HCT116 (cell line): Measurements from ENCODE around the gene FAM110D.

Source experiments
- POLR2A ChIP-seq: IDR thresholded peaks from 2 replicates; pipeline ENCODE4 v1.7.0; 2011; ENCODE audit warnings: borderline replicate concordance; ENCODE audit not compliant: insufficient read depth, insufficient read length; ENCODE audit errors: extremely low read depth
- ZNF274 ChIP-seq: fragments of 200-500 bp; sonication (Bioruptor generic); IDR thresholded peaks from 2 replicates; pipeline ENCODE4 v1.6.1; 2014; ENCODE audit warnings: mild to moderate bottlenecking, low read depth, low read length, inconsistent platforms
- TF ChIP-seq, protein P1 (sequence below), 3 experiments: fragments of 200-600 bp in 1 of 3; sonication (generic) in 1 of 3; IDR thresholded peaks in 2 of 3; conservative IDR thresholded peaks in 1 of 3; 2 replicates each; pipeline ENCODE4 v1.5.1; 2012 to 2017; ENCODE audit warnings: low read depth in 2 of 3, low read length in 2 of 3, antibody characterized with exemption in 1 of 3, borderline replicate concordance in 1 of 3, control low read depth in 1 of 3, mild to moderate bottlenecking in 1 of 3, mixed read lengths in 1 of 3, mixed run types in 1 of 3, moderate library complexity in 1 of 3; ENCODE audit not compliant: insufficient read depth in 1 of 3
- TF ChIP-seq, protein P2 (sequence below): IDR thresholded peaks from 2 replicates; pipeline ENCODE4 v1.6.1; 2012; ENCODE audit warnings: low read depth

DNA sequence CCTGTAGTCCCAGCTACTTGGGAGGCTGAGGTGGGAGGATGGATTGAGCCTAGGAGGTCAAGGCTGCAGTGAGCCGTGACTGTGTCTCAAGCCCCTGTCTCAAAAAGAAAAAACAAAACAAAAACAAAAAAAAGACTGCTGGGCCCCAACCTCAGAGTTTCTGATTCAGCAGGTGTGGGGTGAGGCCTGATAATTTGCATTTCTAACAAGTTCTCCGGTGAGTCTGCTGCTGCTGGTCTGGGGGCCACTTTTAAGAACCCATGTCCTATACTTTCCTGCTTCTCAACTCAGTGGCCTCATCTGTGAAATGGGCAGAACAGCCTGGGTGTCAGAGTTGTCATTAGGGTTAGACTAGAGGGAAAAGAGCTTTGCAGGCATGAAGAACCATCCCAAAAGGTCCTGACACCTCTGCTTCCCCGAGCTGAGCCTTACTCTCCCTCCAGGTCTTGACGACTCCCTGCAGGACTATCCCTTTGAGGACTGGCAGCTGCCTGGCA lies 21.2 kb downstream of the FAM110D start:
- TF ChIP-seq, protein P1, sequence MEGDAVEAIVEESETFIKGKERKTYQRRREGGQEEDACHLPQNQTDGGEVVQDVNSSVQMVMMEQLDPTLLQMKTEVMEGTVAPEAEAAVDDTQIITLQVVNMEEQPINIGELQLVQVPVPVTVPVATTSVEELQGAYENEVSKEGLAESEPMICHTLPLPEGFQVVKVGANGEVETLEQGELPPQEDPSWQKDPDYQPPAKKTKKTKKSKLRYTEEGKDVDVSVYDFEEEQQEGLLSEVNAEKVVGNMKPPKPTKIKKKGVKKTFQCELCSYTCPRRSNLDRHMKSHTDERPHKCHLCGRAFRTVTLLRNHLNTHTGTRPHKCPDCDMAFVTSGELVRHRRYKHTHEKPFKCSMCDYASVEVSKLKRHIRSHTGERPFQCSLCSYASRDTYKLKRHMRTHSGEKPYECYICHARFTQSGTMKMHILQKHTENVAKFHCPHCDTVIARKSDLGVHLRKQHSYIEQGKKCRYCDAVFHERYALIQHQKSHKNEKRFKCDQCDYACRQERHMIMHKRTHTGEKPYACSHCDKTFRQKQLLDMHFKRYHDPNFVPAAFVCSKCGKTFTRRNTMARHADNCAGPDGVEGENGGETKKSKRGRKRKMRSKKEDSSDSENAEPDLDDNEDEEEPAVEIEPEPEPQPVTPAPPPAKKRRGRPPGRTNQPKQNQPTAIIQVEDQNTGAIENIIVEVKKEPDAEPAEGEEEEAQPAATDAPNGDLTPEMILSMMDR (IDR thresholded peaks at IDR 0.05 in 2 of 3, conservative IDR thresholded peaks at IDR 0.05 in 1 of 3; ENCODE audit: borderline replicate concordance in 1 of 3, insufficient read depth in 1 of 3, low read depth in 2 of 3, low read length in 2 of 3), result no peak
- no peak for TF ChIP-seq ZNF274
- TF ChIP-seq, protein P2, sequence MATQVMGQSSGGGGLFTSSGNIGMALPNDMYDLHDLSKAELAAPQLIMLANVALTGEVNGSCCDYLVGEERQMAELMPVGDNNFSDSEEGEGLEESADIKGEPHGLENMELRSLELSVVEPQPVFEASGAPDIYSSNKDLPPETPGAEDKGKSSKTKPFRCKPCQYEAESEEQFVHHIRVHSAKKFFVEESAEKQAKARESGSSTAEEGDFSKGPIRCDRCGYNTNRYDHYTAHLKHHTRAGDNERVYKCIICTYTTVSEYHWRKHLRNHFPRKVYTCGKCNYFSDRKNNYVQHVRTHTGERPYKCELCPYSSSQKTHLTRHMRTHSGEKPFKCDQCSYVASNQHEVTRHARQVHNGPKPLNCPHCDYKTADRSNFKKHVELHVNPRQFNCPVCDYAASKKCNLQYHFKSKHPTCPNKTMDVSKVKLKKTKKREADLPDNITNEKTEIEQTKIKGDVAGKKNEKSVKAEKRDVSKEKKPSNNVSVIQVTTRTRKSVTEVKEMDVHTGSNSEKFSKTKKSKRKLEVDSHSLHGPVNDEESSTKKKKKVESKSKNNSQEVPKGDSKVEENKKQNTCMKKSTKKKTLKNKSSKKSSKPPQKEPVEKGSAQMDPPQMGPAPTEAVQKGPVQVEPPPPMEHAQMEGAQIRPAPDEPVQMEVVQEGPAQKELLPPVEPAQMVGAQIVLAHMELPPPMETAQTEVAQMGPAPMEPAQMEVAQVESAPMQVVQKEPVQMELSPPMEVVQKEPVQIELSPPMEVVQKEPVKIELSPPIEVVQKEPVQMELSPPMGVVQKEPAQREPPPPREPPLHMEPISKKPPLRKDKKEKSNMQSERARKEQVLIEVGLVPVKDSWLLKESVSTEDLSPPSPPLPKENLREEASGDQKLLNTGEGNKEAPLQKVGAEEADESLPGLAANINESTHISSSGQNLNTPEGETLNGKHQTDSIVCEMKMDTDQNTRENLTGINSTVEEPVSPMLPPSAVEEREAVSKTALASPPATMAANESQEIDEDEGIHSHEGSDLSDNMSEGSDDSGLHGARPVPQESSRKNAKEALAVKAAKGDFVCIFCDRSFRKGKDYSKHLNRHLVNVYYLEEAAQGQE, result no peak
- TF ChIP-seq POLR2A, result no peak
